ENCODE measurements around the gene C16orf78. TPM values are rescaled to one million over a fixed set of nuclear protein-coding genes. Genes with fewer than 3 reads are reported as not detected.
A peak's percentile ranks its signal among the peaks of the same experiment; 100 is the strongest.

Gene C16orf78
- total RNA-seq, 4 donors from 2014 or later, result not detected

DNA sequence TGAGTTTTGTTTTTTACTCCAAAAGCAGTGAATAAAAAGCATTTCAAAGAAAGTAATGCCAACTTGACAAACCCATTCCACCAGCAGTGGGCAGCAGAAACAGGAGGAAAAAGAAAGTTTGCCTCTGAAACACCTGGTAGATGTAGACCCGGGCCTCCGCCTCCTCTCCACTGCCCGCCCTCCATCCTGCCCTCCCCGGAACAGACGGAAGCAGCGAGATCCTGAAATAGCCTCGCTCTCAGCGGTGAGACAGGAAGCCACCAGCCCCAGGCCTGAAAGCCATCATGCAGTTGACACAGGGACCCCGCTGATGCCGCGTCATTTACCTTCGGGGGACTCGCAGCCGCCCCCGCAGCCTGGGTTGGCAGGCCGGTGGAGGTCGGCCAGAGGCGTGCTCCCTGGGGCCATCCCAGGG, 67.8 kb downstream of the C16orf78 start:
- DNase-seq, result peak; percentile 76
- 22 to 47% methylated on average over 4 to 18 of the region's 18 CpGs for WGBS, 2 donors (ENCODE audit: low coverage in 1 of 2)
- peaks cover 8% of the 10 kb centered on the region for H3K27me3 ChIP-seq
- no peak for TF ChIP-seq POLR2A (IDR thresholded peaks at IDR 0.05)
- peak in 2 of 5 experiments; percentile 9 to 21 for TF ChIP-seq CTCF (IDR thresholded peaks at IDR 0.05)
- H3K4me1 ChIP-seq, result no peaks in the 10 kb centered on the region
- intact Hi-C loops (cut with DNase I; ENCODE audit: low total_unique reads) (no loop called here), in situ Hi-C loops (cut with MboI; ENCODE audit: low pct_ligation_motif_present in 1 of 4, low pct_unique_long_range_greater_than_20kb in 1 of 4, low sequenced_read_pairs in 3 of 4) (no loop called here)
- no peaks in the 10 kb centered on the region for H3K36me3 ChIP-seq
- no peaks in the 10 kb centered on the region for H3K9me3 ChIP-seq
- H3K4me3 ChIP-seq, result peak overlapping the region in 1 of 4 donors; percentile 20
- H3K27ac ChIP-seq, result no peak overlapping the region

DNA sequence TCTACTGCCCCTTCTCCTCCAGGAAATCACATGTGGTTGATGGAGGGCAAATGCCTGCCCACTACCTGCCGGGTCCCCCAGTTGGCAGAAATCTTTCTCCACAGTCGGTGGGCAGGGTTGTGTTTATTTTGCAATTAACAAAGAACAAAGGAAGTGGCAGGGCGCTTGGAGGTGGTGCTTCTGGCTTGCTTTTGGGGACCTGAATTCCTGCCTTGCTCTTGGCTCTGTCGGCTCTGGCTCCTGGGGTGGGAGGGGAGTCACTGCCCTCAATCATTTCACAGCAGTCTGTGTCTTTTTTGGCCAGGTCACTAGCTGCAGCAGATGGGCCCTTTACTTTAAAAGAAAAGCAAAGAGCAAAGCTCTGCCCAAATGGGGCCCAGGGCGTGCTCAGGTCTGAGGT, 69.2 kb downstream of the C16orf78 start:
- H3K27ac ChIP-seq, result no peak overlapping the region
- no peak for DNase-seq
- no peaks in the 10 kb centered on the region for H3K36me3 ChIP-seq
- peaks cover 8% of the 10 kb centered on the region for H3K27me3 ChIP-seq
- in situ Hi-C loops (cut with MboI; ENCODE audit: low pct_ligation_motif_present in 1 of 4, low pct_unique_long_range_greater_than_20kb in 1 of 4, low sequenced_read_pairs in 3 of 4) (no loop called here), intact Hi-C loops (cut with DNase I; ENCODE audit: low total_unique reads) (no loop called here)
- WGBS, 2 donors (ENCODE audit: low coverage in 1 of 2), result 51% methylated on average over 5 of the region's 5 CpGs; no CpG with 5 or more reads in 1 of the 2 donors
- H3K4me3 ChIP-seq, result no peak overlapping the region
- H3K4me1 ChIP-seq, result no peaks in the 10 kb centered on the region
- no peaks in the 10 kb centered on the region for H3K9me3 ChIP-seq
- TF ChIP-seq POLR2A (IDR thresholded peaks at IDR 0.05) (no peak), POLR2AphosphoS5 (IDR thresholded peaks at IDR 0.05) (no peak)

DNA sequence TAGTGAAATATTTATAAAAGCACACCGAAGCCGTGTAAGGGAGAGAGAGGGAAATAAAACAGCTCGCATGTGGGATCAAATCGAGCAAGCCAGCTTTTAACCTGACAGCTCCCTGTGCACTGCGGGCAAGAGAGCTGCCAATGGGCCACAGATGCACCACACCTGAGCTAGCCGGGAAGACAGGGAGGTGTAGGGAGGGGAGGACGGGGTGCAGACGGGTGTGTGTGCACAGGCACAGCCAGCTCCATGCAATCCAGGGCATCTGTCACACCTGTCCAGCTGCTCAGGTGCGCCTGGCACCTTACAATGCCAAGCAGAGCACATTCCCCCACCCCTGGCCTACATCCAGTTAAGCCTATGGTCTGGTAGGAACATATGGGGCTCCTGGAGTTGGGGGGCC, 70.0 kb downstream of the C16orf78 start:
- DNase-seq, result no peak
- no peak overlapping the region for H3K27ac ChIP-seq
- intact Hi-C loops (cut with DNase I; ENCODE audit: low total_unique reads) (no loop called here), in situ Hi-C loops (cut with MboI; ENCODE audit: low pct_ligation_motif_present in 1 of 4, low pct_unique_long_range_greater_than_20kb in 1 of 4, low sequenced_read_pairs in 3 of 4) (no loop called here)
- no peak for TF ChIP-seq CTCF (IDR thresholded peaks at IDR 0.05)
- TF ChIP-seq POLR2A (IDR thresholded peaks at IDR 0.05), result no peak
- TF ChIP-seq POLR2AphosphoS5 (IDR thresholded peaks at IDR 0.05), result no peak
- no peak for TF ChIP-seq EP300 (IDR thresholded peaks at IDR 0.05; ENCODE audit: low read depth)
- H3K9me3 ChIP-seq, result no peaks in the 10 kb centered on the region
- 77 to 84% methylated on average over 5 to 9 of the region's 9 CpGs for WGBS, 2 donors (ENCODE audit: low coverage in 1 of 2)
- no peaks in the 10 kb centered on the region for H3K36me3 ChIP-seq
- H3K4me3 ChIP-seq, result no peak overlapping the region
- H3K4me1 ChIP-seq, result no peaks in the 10 kb centered on the region
- peaks cover 8% of the 10 kb centered on the region for H3K27me3 ChIP-seq

DNA sequence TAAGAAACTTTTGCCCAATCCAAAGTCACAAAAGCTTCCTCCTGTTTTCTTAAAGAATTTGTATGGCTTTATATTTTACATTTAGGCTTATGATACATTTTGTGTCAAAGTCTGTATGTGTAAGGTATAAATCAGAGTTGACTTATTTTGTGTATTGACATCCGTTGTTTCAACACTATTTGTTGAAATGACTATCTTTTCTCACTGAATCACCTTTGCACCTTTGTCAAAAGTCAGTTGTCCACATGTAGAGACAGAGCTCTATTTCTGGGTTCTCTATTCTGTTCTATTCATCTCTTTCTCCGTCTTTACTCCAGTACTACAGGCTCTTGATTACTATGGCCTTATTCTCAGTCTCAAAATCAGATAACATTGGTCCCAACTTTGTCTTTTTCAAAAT, 73.2 kb downstream of the C16orf78 start:
- intact Hi-C loops (cut with DNase I; ENCODE audit: low total_unique reads), result no loop called here
- Histone ChIP-seq H3K4me1 (no peaks in the 10 kb centered on the region), H3K9me3 (no peaks in the 10 kb centered on the region), H3K27me3 (peaks cover 5% of the 10 kb centered on the region), H3K27ac (no peak overlapping the region), H3K4me3 (no peak overlapping the region), H3K36me3 (no peaks in the 10 kb centered on the region)
- 76 to 82% methylated on average over 2 of the region's 2 CpGs for WGBS, 2 donors (ENCODE audit: low coverage in 1 of 2)
- TF ChIP-seq POLR2AphosphoS5 (IDR thresholded peaks at IDR 0.05) (no peak), EP300 (IDR thresholded peaks at IDR 0.05; ENCODE audit: low read depth) (no peak), POLR2A (IDR thresholded peaks at IDR 0.05) (no peak), CTCF (IDR thresholded peaks at IDR 0.05) (no peak)
- DNase-seq, result no peak
- in situ Hi-C loops (cut with MboI; ENCODE audit: low pct_ligation_motif_present in 1 of 4, low pct_unique_long_range_greater_than_20kb in 1 of 4, low sequenced_read_pairs in 3 of 4), result no loop called here

Other genes starting within 250 kb of the C16orf78 start
- gene CBLN1, start 92.0 kb upstream of the C16orf78 start, total RNA-seq, result under 1 TPM in 1 of 4 donors, not detected in 3; 0.32 TPM